ENCODE results near the gene RPS8.

Gene RPS8

GRCh38 chr1:44799770-44800584 is 24.6 kb downstream of the RPS8 start, which contains the start of gene PLK3 (continued):
- TF ChIP-seq SP3 (tag by site-specific recombination; IDR thresholded peaks at IDR 0.05): peak; percentile 92
- peak; percentile 81; the same call in 1 of the 2 replicates for TF ChIP-seq ZSCAN30 (tag by site-specific recombination; IDR thresholded peaks at IDR 0.05)
- TF ChIP-seq KLF17 (tag by site-specific recombination; IDR thresholded peaks at IDR 0.05): peak; percentile 96
- TF ChIP-seq ZNF658 (tag by site-specific recombination; IDR thresholded peaks at IDR 0.05): no peak
- no peak for TF ChIP-seq ZNF791 (tag by site-specific recombination; IDR thresholded peaks at IDR 0.05)
- TF ChIP-seq ZNF302 (tag by site-specific recombination; IDR thresholded peaks at IDR 0.05; ENCODE audit: low read depth): no peak
- TF ChIP-seq PATZ1 (tag by site-specific recombination; IDR thresholded peaks at IDR 0.05): peak; percentile 99
- peak; percentile 99 for TF ChIP-seq ZBTB8A (tag by site-specific recombination; IDR thresholded peaks at IDR 0.05)
- no peak for TF ChIP-seq ZNF792 (tag by site-specific recombination; IDR thresholded peaks at IDR 0.05)
- TF ChIP-seq ZBTB10 (tag by site-specific recombination; IDR thresholded peaks at IDR 0.05): peak; percentile 89
- TF ChIP-seq ZNF350 (tag by site-specific recombination; IDR thresholded peaks at IDR 0.05): no peak
- TF ChIP-seq ZEB2 (tag by site-specific recombination; IDR thresholded peaks at IDR 0.05): peak; percentile 98
- 0 out of 2 replicates have a peak, but pooled peaks have one; percentile 18 for TF ChIP-seq ZNF785 (tag by site-specific recombination; IDR thresholded peaks at IDR 0.05)
- no peak for TF ChIP-seq TCF7L2 (IDR thresholded peaks at IDR 0.05; ENCODE audit: borderline replicate concordance, low read depth, low read length)
- no peak for TF ChIP-seq MYNN (tag by site-specific recombination; IDR thresholded peaks at IDR 0.05; ENCODE audit: borderline replicate concordance)
- no peak for TF ChIP-seq ZNF239 (tag by site-specific recombination; IDR thresholded peaks at IDR 0.05)
- no peak for TF ChIP-seq ZNF747 (tag by site-specific recombination; IDR thresholded peaks at IDR 0.05)
- TF ChIP-seq ZNF18 (tag by site-specific recombination; IDR thresholded peaks at IDR 0.05): peak; percentile 53; the same call in 1 of the 2 replicates
- TF ChIP-seq ZNF138 (tag by site-specific recombination; IDR thresholded peaks at IDR 0.05; ENCODE audit: borderline replicate concordance): no peak
- TF ChIP-seq ZXDB (tag by site-specific recombination; IDR thresholded peaks at IDR 0.05): peak; percentile 99
- peak; percentile 85 for TF ChIP-seq ZNF629 (tag by site-specific recombination; IDR thresholded peaks at IDR 0.05)
- peak; percentile 90 for TF ChIP-seq ZNF639 (tag by site-specific recombination; IDR thresholded peaks at IDR 0.05)
- TF ChIP-seq RBAK (tag by site-specific recombination; IDR thresholded peaks at IDR 0.05): no peak
- no peak for TF ChIP-seq ZNF26 (tag by site-specific recombination; IDR thresholded peaks at IDR 0.05)
- no peak for TF ChIP-seq ZNF776 (tag by site-specific recombination; IDR thresholded peaks at IDR 0.05; ENCODE audit: borderline replicate concordance)
- no peak for TF ChIP-seq ZNF169 (tag by site-specific recombination; IDR thresholded peaks at IDR 0.05)
- TF ChIP-seq KLF16 (tag by site-specific recombination; IDR thresholded peaks at IDR 0.05): peak; percentile 97
- no peak for TF ChIP-seq ZNF48 (tag by site-specific recombination; IDR thresholded peaks at IDR 0.05)
- peak; percentile 95 for TF ChIP-seq KLF7 (tag by site-specific recombination; IDR thresholded peaks at IDR 0.05; ENCODE audit: borderline replicate concordance)
- TF ChIP-seq ZNF837 (tag by site-specific recombination; IDR thresholded peaks at IDR 0.05): no peak

Data from HEK293 (cell line).